NCI-H1436 treated with DMSO at 0.1 percent for 48 hours (cell line): ENCODE data around the gene MRPL38.
A peak's percentile ranks its signal among the peaks of the same experiment; 100 is the strongest.

Source experiments
- DNase-seq: peaks from one replicate; lab custom pipeline; 2025; lab: John Stamatoyannopoulos, UW

Gene MRPL38

GRCh38 chr17:75919611-75920010 lies 14.9 kb upstream of the MRPL38 start:
- DNase-seq: no peak

GRCh38 chr17:75917917-75918445 lies 13.3 kb upstream of the MRPL38 start:
- DNase-seq: no peak

DNA sequence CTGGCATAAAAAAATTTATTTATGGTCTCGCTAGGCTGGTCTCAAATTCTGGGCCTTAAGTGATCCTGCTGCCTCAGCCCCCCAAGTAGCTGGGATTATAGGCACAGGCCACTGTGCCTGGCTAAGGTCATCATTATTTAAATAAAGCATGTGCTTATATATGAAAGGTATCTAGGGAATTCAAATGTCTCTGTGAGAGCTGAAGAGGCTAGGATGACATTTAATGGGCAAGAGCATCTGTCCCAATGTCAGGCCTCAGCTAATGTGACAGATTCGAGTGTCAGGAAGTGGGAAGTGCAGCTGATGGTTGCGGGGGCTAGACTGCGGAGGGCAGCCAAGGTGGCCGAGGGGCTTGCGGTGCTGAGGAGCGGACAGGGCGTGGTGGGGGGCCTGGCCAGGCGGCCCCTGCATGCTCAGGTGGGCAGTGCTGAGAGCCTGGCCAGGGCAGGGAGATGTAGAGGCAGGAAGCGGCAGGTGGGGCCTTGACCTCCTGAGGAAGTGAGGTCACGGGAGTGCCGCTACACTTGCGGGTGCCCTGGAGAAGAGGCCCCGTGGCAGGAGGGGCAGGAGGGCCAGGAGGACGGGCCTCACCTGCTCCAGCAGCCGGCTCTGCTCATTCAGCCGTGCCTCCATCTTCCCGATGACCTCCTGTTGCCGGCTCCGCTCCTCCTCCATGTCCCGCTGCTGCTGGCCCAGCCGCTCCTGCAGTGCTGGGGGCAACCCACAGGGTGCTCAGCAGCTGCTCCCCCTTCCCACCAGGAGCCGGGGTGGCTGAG lies 12.6 kb upstream of the MRPL38 start:
- DNase-seq: no peak

DNA sequence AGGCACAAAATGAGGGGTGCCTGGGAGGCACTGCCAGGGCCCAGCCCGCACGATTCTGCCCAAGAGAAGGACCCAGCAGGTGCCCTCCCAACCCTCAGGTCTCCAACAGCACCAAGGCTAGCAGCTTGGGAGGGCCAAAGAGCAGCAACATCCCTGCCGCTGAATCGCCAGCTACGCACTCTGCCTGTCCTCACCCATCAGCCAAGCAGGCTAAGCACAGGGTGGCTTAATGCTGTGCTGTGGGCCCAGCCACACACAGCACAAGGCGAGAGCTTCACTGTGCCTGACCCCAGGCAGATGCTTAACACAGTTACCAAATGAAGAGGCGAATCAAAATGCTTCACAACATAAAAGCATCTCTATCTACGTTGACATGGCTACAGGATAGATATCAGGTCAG lies 10.6 kb upstream of the MRPL38 start:
- DNase-seq: no peak

GRCh38 chr17:75914643-75915267 lies 10.1 kb upstream of the MRPL38 start:
- no peak for DNase-seq

DNA sequence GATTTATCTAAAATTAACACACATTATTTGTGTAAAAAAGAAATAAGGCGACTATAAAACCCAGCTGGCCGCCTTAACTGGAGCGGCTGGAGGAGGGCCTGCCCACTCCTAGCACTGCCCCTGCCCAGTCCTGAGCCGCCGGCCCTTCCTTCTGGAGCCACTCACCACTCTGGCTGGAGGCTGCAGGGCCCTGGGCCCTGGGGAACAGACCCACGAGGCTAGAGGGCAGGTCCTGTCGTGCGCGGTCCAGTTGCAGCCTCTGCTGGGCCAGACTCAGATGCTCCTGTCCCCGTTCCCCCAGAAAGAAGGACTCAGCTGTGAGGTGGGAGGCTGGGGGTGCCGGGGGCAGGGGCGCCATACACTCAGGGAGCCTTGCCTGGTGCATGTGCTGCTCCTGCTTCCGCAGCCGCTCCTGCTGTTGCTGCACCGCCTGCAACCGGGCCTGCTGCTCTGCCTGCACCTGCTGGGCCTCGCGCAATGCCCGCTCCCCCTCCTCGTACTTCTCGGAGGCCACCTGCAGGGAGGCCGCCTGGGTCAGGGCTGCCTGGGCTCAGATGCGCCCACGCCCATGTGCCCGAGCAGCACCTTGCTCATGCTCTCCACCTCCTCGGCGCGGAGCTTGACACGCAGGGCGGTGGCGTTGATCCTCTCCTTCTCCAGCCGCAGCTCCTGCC lies 9.0 kb upstream of the MRPL38 start:
- no peak for DNase-seq

GRCh38 chr17:75910699-75911098 lies 6.0 kb upstream of the MRPL38 start:
- peak; percentile 8 for DNase-seq

- peak; percentile 57 for DNase-seq
Measured at GRCh38 chr17:75909812-75910274, 5.2 kb upstream of the MRPL38 start.

DNA sequence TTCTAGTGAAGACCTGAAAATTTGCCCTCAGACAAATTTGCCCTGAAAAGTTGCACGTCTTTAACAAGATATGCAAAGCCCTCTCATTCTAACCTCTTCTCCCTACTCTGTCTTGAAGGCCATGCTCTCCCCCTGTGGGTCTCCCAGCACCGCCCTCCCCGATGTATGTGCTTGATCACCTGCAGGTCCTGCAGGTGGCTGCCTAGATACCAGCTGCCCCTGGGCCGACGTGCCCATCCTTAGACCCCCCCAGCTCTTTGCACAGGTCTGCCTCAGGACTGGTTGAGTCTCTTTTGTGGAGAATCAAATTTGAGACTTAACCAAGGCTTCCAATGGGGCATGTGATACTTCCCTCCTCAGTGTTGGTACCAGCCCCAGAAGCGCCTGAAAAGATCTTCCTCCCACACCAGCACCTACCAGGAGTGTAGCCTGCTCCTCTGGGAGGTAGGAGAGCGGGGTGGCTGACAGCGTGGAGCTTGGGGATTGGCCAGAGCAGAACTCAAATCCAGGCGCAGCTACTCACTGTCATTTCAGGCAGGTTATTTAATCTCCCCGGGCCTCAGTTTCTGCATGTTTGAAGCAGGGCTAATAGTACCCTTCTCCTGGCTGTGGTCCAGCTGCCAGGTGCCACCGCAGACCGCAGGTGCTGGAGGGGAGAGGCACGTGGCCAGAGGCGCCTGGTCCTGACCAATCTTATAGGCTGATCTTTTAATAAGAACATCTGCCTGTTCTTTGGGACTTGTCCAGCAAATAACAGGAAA lies 4.5 kb upstream of the MRPL38 start:
- DNase-seq: peak; percentile 90

DNA sequence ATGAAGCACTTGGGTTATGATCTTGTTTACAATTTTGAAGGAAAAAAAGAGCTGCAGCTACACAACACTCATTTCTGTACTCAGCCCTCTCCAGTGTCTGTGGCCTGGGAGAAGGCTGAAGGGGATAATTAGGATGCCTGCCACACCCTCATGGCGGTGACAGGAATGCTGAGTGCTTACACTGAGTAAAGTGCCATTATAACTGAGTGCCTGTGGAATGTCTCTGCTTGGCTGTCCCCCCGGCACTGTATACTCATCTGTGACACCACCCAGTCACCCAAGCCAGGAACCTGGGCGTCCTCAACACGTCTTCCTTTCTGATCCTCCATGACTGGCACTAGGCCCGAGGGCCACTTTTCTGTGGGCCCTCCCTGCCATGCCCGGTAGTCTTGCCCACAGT lies 3.5 kb upstream of the MRPL38 start:
- no peak for DNase-seq

- DNase-seq: no peak
Measured at GRCh38 chr17:75906143-75906884, 1.6 kb upstream of the MRPL38 start.

DNA sequence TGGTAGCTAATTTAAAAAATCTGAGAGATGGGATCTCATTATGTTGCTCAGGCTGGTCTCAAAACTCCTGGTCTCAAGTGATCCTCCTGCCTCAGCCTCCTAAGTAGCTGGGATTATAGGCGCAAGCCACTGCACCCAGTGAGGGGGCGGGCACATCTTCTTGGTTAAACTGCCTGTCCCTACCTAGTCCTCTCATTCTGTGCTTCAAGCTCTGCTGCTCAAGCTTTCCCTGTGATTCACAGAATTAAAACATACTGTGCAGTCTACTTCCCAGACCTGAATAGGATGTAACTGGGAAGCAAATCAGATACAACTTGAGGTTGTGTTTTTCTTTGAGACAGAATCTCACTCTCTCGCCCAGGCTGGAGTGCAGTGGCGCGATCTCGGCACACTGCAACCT lies 2.3 kb downstream of the MRPL38 start:
- DNase-seq: no peak

GRCh38 chr17:75901727-75902126 lies 3.0 kb downstream of the MRPL38 start:
- no peak for DNase-seq

GRCh38 chr17:75900691-75901533 lies 3.8 kb downstream of the MRPL38 start:
- no peak for DNase-seq

GRCh38 chr17:75899767-75900468 lies 4.8 kb downstream of the MRPL38 start:
- DNase-seq: no peak

DNA sequence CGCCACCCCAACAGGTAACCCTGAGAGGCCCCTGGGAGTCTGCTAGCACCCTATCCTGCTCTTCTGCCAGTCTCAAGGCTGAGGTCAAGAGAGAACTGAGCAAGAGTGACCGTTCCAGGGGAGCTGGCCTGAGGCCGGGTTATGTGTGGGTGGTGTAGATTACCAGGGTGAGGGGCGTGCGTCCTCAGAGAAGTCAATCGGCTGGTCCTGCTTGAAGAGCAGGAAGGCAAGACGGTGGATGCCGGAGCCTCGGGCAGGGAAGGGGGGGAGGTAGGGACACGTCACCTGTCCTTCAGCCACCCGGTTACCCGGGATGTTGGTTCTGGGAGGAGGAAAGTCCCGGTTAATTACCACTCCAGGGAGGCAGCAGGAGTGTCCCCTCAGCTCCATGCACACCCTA lies 5.3 kb downstream of the MRPL38 start:
- DNase-seq: no peak

- no peak for DNase-seq
Measured at GRCh38 chr17:75898791-75899190, 5.9 kb downstream of the MRPL38 start.

- DNase-seq: no peak
Measured at GRCh38 chr17:75898065-75898464, 6.6 kb downstream of the MRPL38 start.

GRCh38 chr17:75897160-75898019 lies 7.3 kb downstream of the MRPL38 start:
- no peak for DNase-seq
